VCaP (cell line): ENCODE data around the gene TP73.

ENCODE experiments used
- H3K27ac ChIP-seq: fragments of 450-650 bp; 2 replicates; pipeline ENCODE4 v1.5.1; 2017
- CTCF ChIP-seq: fragments of 450-650 bp; conservative IDR thresholded peaks from 2 replicates; pipeline ENCODE4 v1.5.1; 2017; ENCODE audit warnings: mild to moderate bottlenecking, moderate library complexity

TP73 gene

GRCh38 chr1:3612123-3612522 lies 40.2 kb upstream of the TP73 start:
- H3K27ac ChIP-seq: peak overlapping the region; percentile 31; the same call in 1 of the 2 replicates
- TF ChIP-seq CTCF: no peak

DNA sequence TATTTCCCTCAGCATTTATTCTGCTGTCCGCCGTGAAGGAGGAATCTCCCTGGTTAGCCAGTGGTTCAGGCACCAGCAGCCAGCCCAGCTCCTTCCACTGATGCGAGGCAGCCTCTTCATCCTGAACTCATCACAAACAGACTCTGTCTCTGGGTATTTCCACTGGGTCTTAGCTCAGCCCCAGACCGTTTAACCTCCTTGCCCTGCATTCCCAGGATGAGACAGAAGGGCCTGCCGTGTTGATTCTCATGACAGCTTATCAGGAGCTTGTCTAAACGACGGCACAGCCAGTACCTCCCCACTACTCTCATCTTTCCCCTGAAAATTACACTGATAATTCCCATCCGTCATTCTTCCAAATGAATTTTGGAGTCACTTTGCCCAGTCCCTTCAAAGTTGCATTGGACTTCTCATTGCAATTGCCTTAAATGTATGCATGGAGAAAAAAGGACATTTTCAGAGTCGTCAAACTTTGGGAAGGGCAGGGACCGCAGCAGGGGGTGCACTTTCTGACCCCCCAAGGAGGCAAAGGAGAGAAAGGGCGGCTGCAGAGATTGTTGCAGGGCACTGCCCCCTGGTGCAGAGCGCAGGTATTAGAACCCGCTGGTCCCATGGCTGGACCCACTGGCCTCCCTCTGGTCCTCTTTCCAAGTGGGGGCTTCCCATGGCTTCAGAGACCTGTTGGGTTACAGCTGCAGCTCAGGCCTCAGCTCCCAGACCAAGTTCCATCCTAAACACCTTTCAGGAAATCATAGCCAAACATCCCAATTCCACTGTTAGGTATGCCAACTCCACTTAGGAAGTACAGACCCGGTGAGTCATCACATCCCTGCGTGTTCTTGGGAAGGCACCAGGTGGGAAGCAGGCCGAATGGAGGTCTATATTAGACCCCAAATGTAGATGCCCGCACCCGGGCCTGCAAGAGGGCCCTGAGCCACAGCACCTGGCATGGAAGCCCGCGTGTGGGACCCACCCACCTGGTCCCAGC lies 37.3 kb upstream of the TP73 start:
- TF ChIP-seq CTCF: peak; percentile 87
- no peak overlapping the region for H3K27ac ChIP-seq

- no peak for TF ChIP-seq CTCF
- no peak overlapping the region for H3K27ac ChIP-seq
These were observed 35.5 kb upstream of the TP73 start for GRCh38 chr1:3616861-3617260.

- TF ChIP-seq CTCF: no peak
- no peak overlapping the region for H3K27ac ChIP-seq
These were observed 34.4 kb upstream of the TP73 start for GRCh38 chr1:3617806-3618345.

DNA sequence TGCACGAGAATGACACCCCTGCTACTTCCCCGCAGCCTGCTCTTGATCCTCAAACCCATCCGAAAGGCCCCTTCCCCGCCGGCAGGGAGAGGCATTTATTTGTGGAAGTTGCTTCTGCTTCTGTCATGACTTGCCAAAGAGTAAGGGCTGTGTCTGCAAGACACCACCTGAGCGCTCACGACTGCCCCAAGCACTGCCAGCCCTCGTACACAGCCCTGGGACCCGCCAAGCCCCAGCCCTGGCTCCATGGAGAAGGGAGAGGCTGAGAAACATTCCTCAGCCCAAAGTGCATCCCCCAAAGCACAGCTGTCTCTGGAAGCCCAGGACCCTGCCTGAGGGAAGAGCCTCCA lies 33.8 kb upstream of the TP73 start:
- no peak overlapping the region for H3K27ac ChIP-seq
- no peak for TF ChIP-seq CTCF

- peak; percentile 96 for TF ChIP-seq CTCF
- H3K27ac ChIP-seq: no peak overlapping the region
These were observed 33.2 kb upstream of the TP73 start for GRCh38 chr1:3618881-3619671.

DNA sequence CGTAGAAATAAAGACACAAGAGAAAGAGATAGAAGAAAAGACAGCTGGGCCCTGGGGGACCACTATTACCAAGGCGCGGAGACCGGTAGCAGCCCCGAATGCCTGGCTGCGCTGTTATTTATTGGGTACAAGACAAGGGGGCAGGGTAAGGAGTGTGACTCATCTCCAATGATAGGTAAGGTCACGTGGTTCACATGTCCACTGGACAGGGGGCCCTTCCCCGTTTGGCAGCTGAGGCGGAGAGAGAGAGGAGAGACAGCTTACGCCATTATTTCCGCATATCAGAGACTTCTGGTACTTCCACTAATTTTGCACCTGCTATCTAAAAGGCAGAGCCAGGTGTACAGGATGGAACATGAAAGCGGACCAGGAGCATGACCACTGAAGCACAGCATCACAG lies 31.6 kb upstream of the TP73 start:
- H3K27ac ChIP-seq: no peak overlapping the region
- TF ChIP-seq CTCF: no peak
